ACC112 (cell line): Measurements from ENCODE around the gene PPME1.

Experiments
- H2AFZ ChIP-seq: fragments of 200-600 bp; sonication (generic); one replicate; pipeline ENCODE4 v1.6.0; 2017; ENCODE audit warnings: antibody characterized with exemption, low read length; ENCODE audit not compliant: unreplicated experiment
- H3K27ac ChIP-seq: fragments of 200-600 bp; sonication (generic); 2 replicates; pipeline ENCODE4 v1.5.1; 2014; ENCODE audit warnings: low read depth, mild to moderate bottlenecking, antibody characterized with exemption, low read length, moderate library complexity
- H3K27me3 ChIP-seq: fragments of 200-600 bp; sonication (generic); 2 replicates; pipeline ENCODE4 v1.6.1; 2014; ENCODE audit warnings: mild to moderate bottlenecking, antibody characterized with exemption, low read length, moderate library complexity, mixed read lengths; ENCODE audit not compliant: insufficient read depth
- H3K36me3 ChIP-seq: fragments of 200-600 bp; sonication (generic); 2 replicates; pipeline ENCODE4 v1.6.1; 2016; ENCODE audit warnings: mild to moderate bottlenecking, antibody characterized with exemption, low read length, moderate library complexity, mixed read lengths; ENCODE audit not compliant: insufficient read depth
- H3K4me1 ChIP-seq: fragments of 200-600 bp; sonication (generic); one replicate; pipeline ENCODE4 v1.6.1; 2016; ENCODE audit warnings: low read length, mixed read lengths; ENCODE audit not compliant: insufficient read depth, unreplicated experiment, control insufficient read depth
- H3K4me3 ChIP-seq: fragments of 200-600 bp; sonication (generic); 2 replicates; pipeline ENCODE4 v1.5.1; 2014; ENCODE audit warnings: mild to moderate bottlenecking, low read depth, low read length
- H3K79me2 ChIP-seq: fragments of 200-600 bp; sonication (generic); one replicate; pipeline ENCODE4 v1.6.0; 2016; ENCODE audit warnings: low read length; ENCODE audit not compliant: control insufficient read depth, unreplicated experiment, insufficient read depth

Gene PPME1

GRCh38 chr11:74278721-74279161 is 107.7 kb downstream of the PPME1 start:
- H3K27ac ChIP-seq = peak overlapping the region; percentile 84
- H3K4me1 ChIP-seq = peaks cover 37% of the 10 kb centered on the region

GRCh38 chr11:74279256-74279655 is 108.2 kb downstream of the PPME1 start:
- peak overlapping the region; percentile 44 for H2AFZ ChIP-seq
- peaks cover 43% of the 10 kb centered on the region for H3K4me1 ChIP-seq
- H3K4me3 ChIP-seq = no peak overlapping the region
- peak overlapping the region; percentile 84 for H3K27ac ChIP-seq
- 0 out of 2 replicates have a peak, but pooled peaks cover 3% of the 10 kb centered on the region for H3K36me3 ChIP-seq
- H3K79me2 ChIP-seq = no peaks in the 10 kb centered on the region
- no peaks in the 10 kb centered on the region for H3K27me3 ChIP-seq

More at GRCh38 chr11:74278721-74279161, 107.7 kb downstream of the PPME1 start:
- Histone ChIP-seq H2AFZ (peak overlapping the region; percentile 44), H3K79me2 (no peaks in the 10 kb centered on the region), H3K27me3 (no peaks in the 10 kb centered on the region), H3K4me3 (0 out of 2 replicates have a peak overlapping the region, but pooled peaks have one; percentile 32), H3K36me3 (0 out of 2 replicates have a peak, but pooled peaks cover 3% of the 10 kb centered on the region)

GRCh38 chr11:74280494-74280893 is 109.4 kb downstream of the PPME1 start:
- Histone ChIP-seq H3K79me2 (no peaks in the 10 kb centered on the region), H3K27me3 (no peaks in the 10 kb centered on the region), H3K36me3 (0 out of 2 replicates have a peak, but pooled peaks cover 6% of the 10 kb centered on the region), H3K27ac (no peak overlapping the region), H3K4me1 (peaks cover 43% of the 10 kb centered on the region), H3K4me3 (no peak overlapping the region), H2AFZ (no peak overlapping the region)

- peaks cover 38% of the 10 kb centered on the region for H3K4me1 ChIP-seq
- no peak overlapping the region for H2AFZ ChIP-seq
- no peaks in the 10 kb centered on the region for H3K27me3 ChIP-seq
- H3K4me3 ChIP-seq = no peak overlapping the region
- H3K79me2 ChIP-seq = no peaks in the 10 kb centered on the region
- 0 out of 2 replicates have a peak, but pooled peaks cover 9% of the 10 kb centered on the region for H3K36me3 ChIP-seq
- H3K27ac ChIP-seq = peak overlapping the region; percentile 25; the same call in 1 of the 2 replicates
Measured at GRCh38 chr11:74282421-74282820, 111.3 kb downstream of the PPME1 start.

GRCh38 chr11:74282914-74283371 is 111.9 kb downstream of the PPME1 start:
- H2AFZ ChIP-seq = no peak overlapping the region
- H3K27ac ChIP-seq = peak overlapping the region; percentile 25; the same call in 1 of the 2 replicates
- H3K27me3 ChIP-seq = no peaks in the 10 kb centered on the region
- H3K36me3 ChIP-seq = 0 out of 2 replicates have a peak, but pooled peaks cover 9% of the 10 kb centered on the region
- no peaks in the 10 kb centered on the region for H3K79me2 ChIP-seq
- peaks cover 37% of the 10 kb centered on the region for H3K4me1 ChIP-seq
- no peak overlapping the region for H3K4me3 ChIP-seq

GRCh38 chr11:74283580-74284180 is 112.6 kb downstream of the PPME1 start:
- Histone ChIP-seq H3K27me3 (no peaks in the 10 kb centered on the region), H3K36me3 (0 out of 2 replicates have a peak, but pooled peaks cover 9% of the 10 kb centered on the region), H2AFZ (no peak overlapping the region), H3K79me2 (no peaks in the 10 kb centered on the region), H3K4me1 (peaks cover 35% of the 10 kb centered on the region), H3K27ac (peak overlapping the region; percentile 38; the same call in 1 of the 2 replicates), H3K4me3 (no peak overlapping the region)

- Histone ChIP-seq H3K27me3 (no peaks in the 10 kb centered on the region), H3K79me2 (no peaks in the 10 kb centered on the region), H3K4me1 (peaks cover 33% of the 10 kb centered on the region), H3K27ac (peak overlapping the region; percentile 38; the same call in 1 of the 2 replicates), H3K4me3 (no peak overlapping the region), H3K36me3 (0 out of 2 replicates have a peak, but pooled peaks cover 9% of the 10 kb centered on the region), H2AFZ (no peak overlapping the region)
Measured at GRCh38 chr11:74284466-74284865, 113.4 kb downstream of the PPME1 start.

- H2AFZ ChIP-seq = peak overlapping the region; percentile 30
Measured at GRCh38 chr11:74288161-74288560, 117.1 kb downstream of the PPME1 start.

GRCh38 chr11:74288911-74289310 is 117.8 kb downstream of the PPME1 start:
- H3K27ac ChIP-seq = peak overlapping the region; percentile 78

More at GRCh38 chr11:74288161-74288560, 117.1 kb downstream of the PPME1 start:
- Histone ChIP-seq H3K4me1 (peaks cover 25% of the 10 kb centered on the region), H3K36me3 (0 out of 2 replicates have a peak, but pooled peaks cover 6% of the 10 kb centered on the region), H3K27me3 (no peaks in the 10 kb centered on the region), H3K79me2 (no peaks in the 10 kb centered on the region), H3K4me3 (no peak overlapping the region), H3K27ac (peak overlapping the region; percentile 78)

GRCh38 chr11:74297484-74297883 is 126.4 kb downstream of the PPME1 start:
- Histone ChIP-seq H3K27ac (no peak overlapping the region), H3K27me3 (no peaks in the 10 kb centered on the region), H3K79me2 (no peaks in the 10 kb centered on the region), H2AFZ (no peak overlapping the region), H3K36me3 (no peaks in the 10 kb centered on the region; the same call in 1 of the 2 replicates), H3K4me1 (no peaks in the 10 kb centered on the region), H3K4me3 (no peak overlapping the region)

More at GRCh38 chr11:74288911-74289310, 117.8 kb downstream of the PPME1 start:
- Histone ChIP-seq H3K79me2 (no peaks in the 10 kb centered on the region), H3K4me3 (no peak overlapping the region), H3K4me1 (peaks cover 19% of the 10 kb centered on the region), H2AFZ (peak overlapping the region; percentile 22), H3K27me3 (no peaks in the 10 kb centered on the region), H3K36me3 (0 out of 2 replicates have a peak, but pooled peaks cover 6% of the 10 kb centered on the region)
